ENCODE results near the gene ITPR1. TPM values are rescaled to one million over a fixed set of nuclear protein-coding genes. Genes with fewer than 3 reads are reported as not detected.

ITPR1 gene
- polyA plus RNA-seq, 1 donor from 2014 or later, result 2.1 TPM

- H3K4me3 ChIP-seq (ENCODE audit: low read length), result no peak overlapping the region
- H3F3A ChIP-seq (ENCODE audit: insufficient read depth, low read length, poor library complexity, severe bottlenecking), result no peaks in the 10 kb centered on the region
- no peaks in the 10 kb centered on the region for H3K79me2 ChIP-seq (replicated peaks; ENCODE audit: insufficient read depth, low read length)
- no peaks in the 10 kb centered on the region for H3K27me3 ChIP-seq (ENCODE audit: insufficient read depth, low read depth, low read length)
- H3K4me2 ChIP-seq (ENCODE audit: low read length), result no peak overlapping the region
- H3K9ac ChIP-seq (ENCODE audit: low read length), result no peak overlapping the region
- H3K9me2 ChIP-seq (ENCODE audit: insufficient read depth, low read length), result no peaks in the 10 kb centered on the region
- H4K20me1 ChIP-seq (ENCODE audit: insufficient read depth), result no peaks in the 10 kb centered on the region
- no peaks in the 10 kb centered on the region for H3K36me3 ChIP-seq (ENCODE audit: insufficient read depth, low read length)
- no peak overlapping the region for H2AFZ ChIP-seq (ENCODE audit: low read depth, low read length)
- H3K9me3 ChIP-seq (ENCODE audit: low read length), result no peaks in the 10 kb centered on the region
- H3K27ac ChIP-seq (ENCODE audit: low read length), result no peak overlapping the region
- TF ChIP-seq CTCF (IDR thresholded peaks at IDR 0.05; ENCODE audit: poor library complexity, severe bottlenecking) (no peak), SMC3 (conservative IDR thresholded peaks at IDR 0.05; ENCODE audit: poor library complexity) (no peak), RAD21 (conservative IDR thresholded peaks at IDR 0.05) (no peak), EP300 (conservative IDR thresholded peaks at IDR 0.05; ENCODE audit: poor library complexity, severe bottlenecking) (no peak), MXI1 (conservative IDR thresholded peaks at IDR 0.05; ENCODE audit: poor library complexity, severe bottlenecking) (no peak), POLR2AphosphoS5 (IDR thresholded peaks at IDR 0.05) (no peak), EZH2 (IDR thresholded peaks at IDR 0.05; ENCODE audit: borderline replicate concordance, insufficient read depth, low read length, poor library complexity, severe bottlenecking) (no peak), TAF1 (IDR thresholded peaks at IDR 0.05; ENCODE audit: low read depth) (no peak)
- TF ChIP-seq, protein P1, sequence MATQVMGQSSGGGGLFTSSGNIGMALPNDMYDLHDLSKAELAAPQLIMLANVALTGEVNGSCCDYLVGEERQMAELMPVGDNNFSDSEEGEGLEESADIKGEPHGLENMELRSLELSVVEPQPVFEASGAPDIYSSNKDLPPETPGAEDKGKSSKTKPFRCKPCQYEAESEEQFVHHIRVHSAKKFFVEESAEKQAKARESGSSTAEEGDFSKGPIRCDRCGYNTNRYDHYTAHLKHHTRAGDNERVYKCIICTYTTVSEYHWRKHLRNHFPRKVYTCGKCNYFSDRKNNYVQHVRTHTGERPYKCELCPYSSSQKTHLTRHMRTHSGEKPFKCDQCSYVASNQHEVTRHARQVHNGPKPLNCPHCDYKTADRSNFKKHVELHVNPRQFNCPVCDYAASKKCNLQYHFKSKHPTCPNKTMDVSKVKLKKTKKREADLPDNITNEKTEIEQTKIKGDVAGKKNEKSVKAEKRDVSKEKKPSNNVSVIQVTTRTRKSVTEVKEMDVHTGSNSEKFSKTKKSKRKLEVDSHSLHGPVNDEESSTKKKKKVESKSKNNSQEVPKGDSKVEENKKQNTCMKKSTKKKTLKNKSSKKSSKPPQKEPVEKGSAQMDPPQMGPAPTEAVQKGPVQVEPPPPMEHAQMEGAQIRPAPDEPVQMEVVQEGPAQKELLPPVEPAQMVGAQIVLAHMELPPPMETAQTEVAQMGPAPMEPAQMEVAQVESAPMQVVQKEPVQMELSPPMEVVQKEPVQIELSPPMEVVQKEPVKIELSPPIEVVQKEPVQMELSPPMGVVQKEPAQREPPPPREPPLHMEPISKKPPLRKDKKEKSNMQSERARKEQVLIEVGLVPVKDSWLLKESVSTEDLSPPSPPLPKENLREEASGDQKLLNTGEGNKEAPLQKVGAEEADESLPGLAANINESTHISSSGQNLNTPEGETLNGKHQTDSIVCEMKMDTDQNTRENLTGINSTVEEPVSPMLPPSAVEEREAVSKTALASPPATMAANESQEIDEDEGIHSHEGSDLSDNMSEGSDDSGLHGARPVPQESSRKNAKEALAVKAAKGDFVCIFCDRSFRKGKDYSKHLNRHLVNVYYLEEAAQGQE (IDR thresholded peaks at IDR 0.05; ENCODE audit: borderline replicate concordance), result no peak
These were observed 313.5 kb downstream of the ITPR1 start for GRCh38 chr3:4806535-4807108.

GRCh38 chr3:4807381-4808280, 314.5 kb downstream of the ITPR1 start:
- no peak overlapping the region for H3K4me3 ChIP-seq (ENCODE audit: low read length)
- no peaks in the 10 kb centered on the region for H3F3A ChIP-seq (ENCODE audit: insufficient read depth, low read length, poor library complexity, severe bottlenecking)
- H3K9me3 ChIP-seq (ENCODE audit: low read length), result no peaks in the 10 kb centered on the region
- no peaks in the 10 kb centered on the region for H3K9me2 ChIP-seq (ENCODE audit: insufficient read depth, low read length)
- no peaks in the 10 kb centered on the region for H3K27me3 ChIP-seq (ENCODE audit: insufficient read depth, low read depth, low read length)
- no peak overlapping the region for H3K9ac ChIP-seq (ENCODE audit: low read length)
- no peak overlapping the region for H3K4me2 ChIP-seq (ENCODE audit: low read length)
- H3K79me2 ChIP-seq (replicated peaks; ENCODE audit: insufficient read depth, low read length), result no peaks in the 10 kb centered on the region
- TF ChIP-seq CTCF (IDR thresholded peaks at IDR 0.05; ENCODE audit: poor library complexity, severe bottlenecking) (no peak), MXI1 (conservative IDR thresholded peaks at IDR 0.05; ENCODE audit: poor library complexity, severe bottlenecking) (no peak), EP300 (conservative IDR thresholded peaks at IDR 0.05; ENCODE audit: poor library complexity, severe bottlenecking) (no peak), TAF1 (IDR thresholded peaks at IDR 0.05; ENCODE audit: low read depth) (no peak), SMC3 (conservative IDR thresholded peaks at IDR 0.05; ENCODE audit: poor library complexity) (no peak)
- H4K20me1 ChIP-seq (ENCODE audit: insufficient read depth), result no peaks in the 10 kb centered on the region
- no peak overlapping the region for H2AFZ ChIP-seq (ENCODE audit: low read depth, low read length)
- no peak overlapping the region for H3K27ac ChIP-seq (ENCODE audit: low read length)
- no peaks in the 10 kb centered on the region for H3K36me3 ChIP-seq (ENCODE audit: insufficient read depth, low read length)

Measured in neural cell (in vitro differentiated cells).